Loucy (cell line): ENCODE measurements around the gene ARHGAP25.

Source experiments
- H2AFZ ChIP-seq: fragments of 200-600 bp; sonication (generic); 2 replicates; pipeline ENCODE4 v1.6.0; 2016; ENCODE audit warnings: antibody characterized with exemption, mild to moderate bottlenecking, low read length, moderate library complexity
- H3F3A ChIP-seq: fragments of 200-600 bp; 2 replicates; pipeline ENCODE4 v1.6.0; 2016; ENCODE audit warnings: antibody characterized with exemption, low read depth, mild to moderate bottlenecking
- H3K27me3 ChIP-seq: fragments of 200-600 bp; sonication (generic); 2 replicates; pipeline ENCODE4 v1.6.1; 2014; ENCODE audit warnings: low read length, mild to moderate bottlenecking; ENCODE audit not compliant: insufficient read depth, poor library complexity, severe bottlenecking
- H3K36me3 ChIP-seq: fragments of 200-600 bp; sonication (generic); 2 replicates; pipeline ENCODE4 v1.6.1; 2016; ENCODE audit warnings: low read length; ENCODE audit not compliant: insufficient read depth
- H3K4me1 ChIP-seq: fragments of 200-600 bp; sonication (generic); 2 replicates; pipeline ENCODE4 v1.5.1; 2014; ENCODE audit warnings: low read length, mild to moderate bottlenecking; ENCODE audit not compliant: insufficient read depth, poor library complexity, severe bottlenecking
- H3K4me2 ChIP-seq: fragments of 200-600 bp; sonication (generic); 2 replicates; pipeline ENCODE4 v1.6.0; 2014; ENCODE audit warnings: antibody characterized with exemption, low read length, low read depth, mild to moderate bottlenecking; ENCODE audit not compliant: poor library complexity, severe bottlenecking
- H3K4me3 ChIP-seq: fragments of 200-600 bp; sonication (generic); 2 replicates; pipeline ENCODE4 v1.5.1; 2014; ENCODE audit warnings: low read length, mild to moderate bottlenecking, mixed read lengths; ENCODE audit not compliant: poor library complexity, severe bottlenecking
- H3K79me2 ChIP-seq: fragments of 200-600 bp; sonication (generic); 2 replicates; pipeline ENCODE4 v1.6.1; 2014; ENCODE audit warnings: low read length; ENCODE audit not compliant: insufficient read depth
- H3K9ac ChIP-seq: fragments of 200-600 bp; sonication (generic); 2 replicates; pipeline ENCODE4 v1.6.0; 2014; ENCODE audit warnings: mild to moderate bottlenecking, low read depth, low read length, moderate library complexity; ENCODE audit not compliant: poor library complexity, severe bottlenecking
- H3K9me2 ChIP-seq: fragments of 200-600 bp; sonication (generic); replicated peaks from 2 replicates; pipeline ENCODE4 v1.6.1; 2016; ENCODE audit warnings: low read depth, low read length, mixed read lengths
- H3K9me3 ChIP-seq: fragments of 200-600 bp; sonication (generic); 2 replicates; pipeline ENCODE4 v1.6.1; 2014; ENCODE audit warnings: mild to moderate bottlenecking, antibody characterized with exemption, low read length, low read depth; ENCODE audit not compliant: insufficient read depth
- H4K20me1 ChIP-seq: fragments of 200-600 bp; sonication (generic); 2 replicates; pipeline ENCODE4 v1.6.0; 2014; ENCODE audit warnings: antibody characterized with exemption, low read length, mild to moderate bottlenecking; ENCODE audit not compliant: insufficient read depth, poor library complexity, severe bottlenecking
- CTCF ChIP-seq: fragments of 200-600 bp; sonication (generic); conservative IDR thresholded peaks from 2 replicates; pipeline ENCODE4 v1.5.1; 2014; ENCODE audit warnings: mild to moderate bottlenecking, antibody characterized with exemption, low read length
- EZH2phosphoT487 ChIP-seq: fragments of 200-600 bp; IDR thresholded peaks from 2 replicates; pipeline ENCODE4 v1.6.1; 2018; ENCODE audit warnings: antibody characterized with exemption, mild to moderate bottlenecking, moderate library complexity, borderline replicate concordance

ARHGAP25 gene

DNA sequence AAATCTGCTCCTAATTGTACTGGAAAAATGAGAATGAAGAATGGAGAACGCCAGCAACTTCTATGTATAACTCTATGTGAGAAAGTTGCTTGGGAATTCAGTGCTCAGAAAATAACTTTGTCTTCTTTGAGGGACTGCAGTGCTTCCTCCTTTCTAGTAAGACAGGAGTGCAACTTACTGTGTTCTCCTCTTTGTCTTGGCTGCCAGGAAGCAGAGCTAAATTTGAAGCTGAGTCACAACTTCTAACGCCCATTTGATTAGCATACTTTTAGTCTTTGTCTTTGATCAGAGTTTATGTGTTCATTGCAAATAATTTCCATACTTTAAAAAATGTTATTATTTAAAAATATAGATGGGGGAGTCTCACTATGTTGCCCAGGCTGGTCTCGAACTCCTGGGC is 6.6 kb downstream of the ARHGAP25 start:
- H3K9me3 ChIP-seq: no peaks in the 10 kb centered on the region
- no peaks in the 10 kb centered on the region for H3F3A ChIP-seq
- H2AFZ ChIP-seq: no peak overlapping the region
- peaks cover 99% of the 10 kb centered on the region for H3K79me2 ChIP-seq
- H3K36me3 ChIP-seq: 0 out of 2 replicates have a peak, but pooled peaks cover 3% of the 10 kb centered on the region
- H4K20me1 ChIP-seq: no peaks in the 10 kb centered on the region
- no peaks in the 10 kb centered on the region for H3K27me3 ChIP-seq
- TF ChIP-seq EZH2phosphoT487 (no peak), CTCF (no peak)
- peak overlapping the region; percentile 76 for H3K4me3 ChIP-seq
- no peaks in the 10 kb centered on the region for H3K9me2 ChIP-seq
- peaks cover 100% of the 10 kb centered on the region for H3K4me1 ChIP-seq
- peak overlapping the region; percentile 92 for H3K4me2 ChIP-seq
- peak overlapping the region; percentile 84 for H3K9ac ChIP-seq

- H3K27me3 ChIP-seq: no peaks in the 10 kb centered on the region
- no peaks in the 10 kb centered on the region for H3K9me2 ChIP-seq
- peak overlapping the region; percentile 84 for H3K9ac ChIP-seq
- H3K4me2 ChIP-seq: peak overlapping the region; percentile 92
- peak overlapping the region; percentile 76 for H3K4me3 ChIP-seq
- H2AFZ ChIP-seq: no peak overlapping the region
- peaks cover 97% of the 10 kb centered on the region for H3K79me2 ChIP-seq
- no peaks in the 10 kb centered on the region for H3K9me3 ChIP-seq
- peaks cover 96% of the 10 kb centered on the region for H3K4me1 ChIP-seq
- H3K36me3 ChIP-seq: 0 out of 2 replicates have a peak, but pooled peaks cover 3% of the 10 kb centered on the region
- H3F3A ChIP-seq: no peaks in the 10 kb centered on the region
- H4K20me1 ChIP-seq: no peaks in the 10 kb centered on the region
- TF ChIP-seq EZH2phosphoT487: no peak
- no peak for TF ChIP-seq CTCF
Observed at GRCh38 chr2:68741805-68742306, 7.2 kb downstream of the ARHGAP25 start.

- Histone ChIP-seq H3K36me3 (0 out of 2 replicates have a peak, but pooled peaks cover 3% of the 10 kb centered on the region), H2AFZ (no peak overlapping the region), H3F3A (no peaks in the 10 kb centered on the region), H4K20me1 (no peaks in the 10 kb centered on the region), H3K4me2 (peak overlapping the region; percentile 92), H3K27me3 (no peaks in the 10 kb centered on the region), H3K4me1 (peaks cover 93% of the 10 kb centered on the region), H3K4me3 (peak overlapping the region; percentile 76), H3K9ac (peak overlapping the region; percentile 84), H3K9me2 (no peaks in the 10 kb centered on the region), H3K9me3 (no peaks in the 10 kb centered on the region), H3K79me2 (peaks cover 95% of the 10 kb centered on the region)
- TF ChIP-seq EZH2phosphoT487 (no peak), CTCF (no peak)
Observed at GRCh38 chr2:68742626-68743415, 8.2 kb downstream of the ARHGAP25 start.
